HL-60/S4 treated with phorbol 12-myristate 13-acetate at 8.2 ng/mL for 4 days and 3 days (cell line): ENCODE measurements around the gene C11orf52.

Source experiments
- in situ Hi-C: fragments of 300-500 bp; cut with MboI; formaldehyde crosslinking; loops from 2 replicates; pipeline ENCODE4 v1.15.0; 2022; ENCODE audit warnings: low sequenced_read_pairs

The C11orf52 gene

GRCh38 chr11:111969344-111969743 is 50.6 kb downstream of the C11orf52 start:
- in situ Hi-C loops: no loop called here

GRCh38 chr11:111974446-111974845 is 55.7 kb downstream of the C11orf52 start:
- in situ Hi-C loops: no loop called here

- in situ Hi-C loops: no loop called here
Observed at GRCh38 chr11:111975076-111975806, 56.5 kb downstream of the C11orf52 start.

GRCh38 chr11:111976119-111976766 is 57.5 kb downstream of the C11orf52 start:
- in situ Hi-C loops: no loop called here
